IPS-11a (cell line): ENCODE data around the gene ACOT8.
A peak's percentile ranks its signal among the peaks of the same experiment; 100 is the strongest.

Experiments
- H3K4me3 ChIP-seq: one replicate; pipeline ENCODE4 v1.5.1; 2013; ENCODE audit warnings: low read depth, low read length, control low read depth

ACOT8 gene

DNA sequence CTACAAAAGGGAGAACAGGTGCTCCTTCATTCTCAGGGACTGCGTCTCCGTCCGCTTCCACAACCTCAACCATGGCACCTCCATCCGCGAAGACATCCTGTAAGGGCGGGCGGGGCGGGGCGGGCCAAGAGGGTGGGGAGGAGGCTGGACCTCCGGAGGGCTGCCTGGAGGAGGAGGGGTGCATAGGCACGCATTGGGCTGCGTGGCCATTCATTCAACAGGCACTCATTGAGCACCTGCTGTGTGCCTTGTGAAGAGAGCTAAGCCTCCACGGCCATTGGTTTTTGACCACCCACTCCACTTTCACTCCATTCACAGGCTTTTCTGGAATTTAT is 657 bp upstream of the ACOT8 start:
- H3K4me3 ChIP-seq = peak overlapping the region; percentile 46

DNA sequence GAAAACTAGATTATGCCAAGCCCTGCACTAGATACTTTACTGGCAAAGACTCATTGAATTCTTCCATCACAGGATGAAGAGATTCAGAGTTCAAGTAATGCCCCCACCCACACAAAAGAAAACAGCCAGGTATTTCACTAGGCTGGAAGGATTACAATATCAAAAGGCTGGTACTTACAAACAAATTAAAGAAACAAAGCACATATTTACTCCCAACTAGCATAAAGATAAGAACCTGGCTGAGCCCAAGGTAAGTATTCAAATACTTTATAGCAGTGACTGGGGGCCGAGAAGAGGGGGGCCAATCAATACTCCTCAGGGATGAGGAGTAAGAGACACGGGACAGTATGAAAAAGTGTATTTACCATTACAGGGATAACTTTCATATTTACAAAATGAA is 3.7 kb downstream of the ACOT8 start:
- H3K4me3 ChIP-seq = no peak overlapping the region

DNA sequence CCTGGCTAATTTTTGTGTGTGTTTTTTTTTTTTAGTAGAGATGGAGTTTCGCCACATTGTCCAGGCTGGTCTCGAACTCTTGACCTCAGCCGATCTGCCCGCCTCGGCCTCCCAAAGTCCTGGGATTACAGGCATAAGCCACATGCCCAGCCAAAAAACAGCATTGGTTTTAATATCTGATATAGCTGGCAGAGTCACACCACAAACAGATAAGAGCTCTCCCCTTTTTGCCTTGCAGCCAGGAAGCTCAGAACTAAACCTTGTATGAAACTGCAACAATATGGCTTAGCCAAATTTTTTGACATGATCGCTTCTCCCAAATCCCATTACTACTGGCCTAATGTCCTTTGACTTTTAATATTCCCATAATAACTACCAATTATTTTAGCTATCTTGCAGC is 4.9 kb downstream of the ACOT8 start:
- no peak overlapping the region for H3K4me3 ChIP-seq

DNA sequence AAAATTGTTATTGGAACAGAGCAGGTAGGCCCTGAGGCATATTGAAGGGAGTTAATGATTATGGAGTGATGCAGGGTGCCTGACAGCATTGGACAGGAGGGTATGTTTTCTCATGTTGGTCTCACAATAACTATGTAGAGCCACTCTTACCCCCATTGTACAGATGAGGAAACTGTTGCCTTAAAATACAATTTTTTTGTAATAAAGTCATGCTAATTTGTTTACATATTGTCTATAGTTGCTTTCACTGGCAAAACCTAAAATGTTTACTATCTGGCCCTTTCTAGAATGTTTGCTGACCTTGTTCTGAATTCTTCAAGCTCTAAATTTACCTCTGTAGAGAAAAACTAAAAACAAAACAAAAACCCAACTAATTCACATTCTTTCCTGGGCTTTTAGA is 5.7 kb downstream of the ACOT8 start:
- no peak overlapping the region for H3K4me3 ChIP-seq

DNA sequence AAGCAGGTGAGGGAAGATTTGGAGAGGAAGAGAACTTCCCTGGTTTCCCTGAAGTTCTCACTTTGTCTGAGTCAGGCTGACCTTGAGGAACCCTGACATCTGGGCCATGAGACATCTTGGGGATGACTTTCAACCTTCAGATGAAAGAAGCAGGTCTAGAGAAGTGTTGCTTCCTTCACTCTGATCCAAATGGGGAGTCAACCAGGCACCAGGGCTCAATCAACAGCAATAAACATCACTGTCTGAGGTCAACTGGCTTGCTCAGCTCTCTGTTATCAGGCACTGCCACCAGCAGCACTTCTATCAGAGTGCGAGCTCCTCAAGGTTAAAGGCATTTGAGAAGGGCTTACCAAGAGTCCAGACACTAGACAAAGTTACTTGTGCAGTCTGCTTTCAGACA is 6.3 kb downstream of the ACOT8 start:
- H3K4me3 ChIP-seq = no peak overlapping the region

DNA sequence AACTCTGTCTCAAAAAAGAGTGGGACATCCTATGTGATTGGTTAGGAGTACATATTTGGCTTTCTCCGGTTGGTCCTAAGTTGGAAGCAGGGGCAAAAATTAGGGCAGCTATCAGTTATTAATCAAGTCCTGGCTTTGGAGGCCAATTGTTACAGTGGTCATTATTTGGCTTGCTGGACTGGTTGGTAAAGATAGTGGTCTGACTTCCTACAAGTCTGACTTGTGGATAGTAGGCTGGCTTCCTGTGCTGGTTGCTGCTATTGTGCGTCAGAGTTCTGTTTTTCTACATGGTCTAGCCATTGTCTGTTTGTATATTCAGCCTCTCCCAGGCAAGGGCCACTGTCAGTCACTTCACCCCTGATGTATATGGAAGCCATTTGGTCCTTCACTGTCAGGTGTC is 7.0 kb downstream of the ACOT8 start:
- no peak overlapping the region for H3K4me3 ChIP-seq

DNA sequence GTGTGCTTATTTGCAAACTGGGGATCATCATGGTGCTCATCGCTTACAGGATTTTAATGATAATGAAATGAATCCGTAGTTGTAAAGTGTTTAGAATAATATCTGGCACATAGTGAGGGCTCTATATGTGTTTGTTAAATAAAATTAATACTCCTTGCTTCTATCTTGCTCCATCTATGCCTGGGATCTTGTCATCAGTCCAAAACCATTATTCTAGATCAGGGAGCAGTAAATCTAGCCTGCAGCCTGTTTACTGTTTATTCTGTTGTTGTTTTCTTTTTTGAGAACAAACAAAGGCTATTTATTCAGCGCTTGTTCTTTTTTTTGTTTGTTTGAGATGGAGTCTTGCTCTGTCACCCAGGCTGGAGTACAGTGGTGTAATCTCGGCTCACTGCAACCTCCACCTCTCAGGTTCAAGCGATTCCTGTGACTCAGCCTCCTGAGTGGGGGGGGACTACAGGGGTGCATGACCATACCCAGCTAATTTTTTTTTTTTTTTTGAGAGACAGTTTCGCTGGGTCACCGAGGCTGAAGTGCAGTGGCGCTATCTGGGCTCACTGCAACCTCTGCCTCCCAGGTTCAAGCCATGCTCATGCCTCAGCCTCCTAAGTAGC is 8.1 kb downstream of the ACOT8 start:
- no peak overlapping the region for H3K4me3 ChIP-seq

DNA sequence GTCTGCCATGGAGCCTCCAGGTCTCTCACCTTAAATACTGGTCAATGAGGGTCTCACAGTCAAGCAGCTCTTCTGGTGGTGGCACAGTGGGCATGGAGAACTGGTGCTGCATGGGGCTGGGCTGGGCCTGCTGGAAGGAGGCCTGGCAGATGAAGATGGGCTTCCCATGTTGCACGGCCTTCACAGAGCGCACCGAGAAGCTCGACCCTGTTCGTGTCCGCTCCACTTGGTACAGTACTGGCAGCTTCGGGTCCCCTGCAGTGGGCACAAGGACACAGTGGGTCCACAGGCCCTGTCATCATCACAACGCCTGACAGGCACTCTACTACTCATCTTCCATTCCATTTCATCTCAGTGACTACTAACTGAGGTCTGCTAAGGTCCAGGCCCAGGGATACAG is 8.8 kb downstream of the ACOT8 start:
- H3K4me3 ChIP-seq = no peak overlapping the region

DNA sequence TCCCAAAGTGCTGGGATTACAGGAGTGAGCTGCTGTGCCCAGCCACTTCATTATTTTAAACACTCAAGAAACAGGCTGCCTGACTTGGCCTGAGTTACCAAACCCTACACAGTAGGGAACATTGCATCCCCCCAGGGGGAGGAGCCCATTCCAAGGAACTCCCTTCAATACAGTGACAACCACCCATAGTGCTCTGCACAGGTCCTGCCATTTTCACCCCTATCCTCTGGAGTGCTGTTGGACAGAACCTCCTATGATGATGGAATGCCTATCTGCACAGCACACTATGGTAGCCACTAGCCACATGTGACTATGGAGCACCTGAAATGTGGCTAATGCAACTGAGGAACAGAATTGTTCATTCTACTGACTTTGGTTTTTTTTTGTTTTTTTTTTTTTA is 11.7 kb downstream of the ACOT8 start:
- H3K4me3 ChIP-seq = no peak overlapping the region

DNA sequence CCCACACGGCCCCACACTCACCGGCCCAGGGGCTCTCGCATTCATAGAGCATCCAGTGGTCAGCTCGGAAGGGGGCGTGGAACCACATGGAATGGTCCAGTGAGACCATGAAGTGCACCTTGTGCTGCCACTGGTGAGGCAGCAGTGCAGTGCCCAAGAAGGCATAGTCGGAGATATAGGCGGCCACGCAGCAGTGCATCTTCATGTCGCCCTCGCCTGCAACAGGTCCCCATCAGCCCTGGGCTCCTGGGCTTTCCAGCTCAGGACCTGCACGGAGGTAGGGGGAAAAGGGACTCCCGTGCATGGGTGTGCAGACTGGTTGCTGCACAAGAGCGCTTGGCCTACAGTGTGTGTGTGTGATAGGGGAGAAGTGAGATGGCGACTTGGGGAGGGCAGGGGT is 13.7 kb downstream of the ACOT8 start:
- H3K4me3 ChIP-seq = no peak overlapping the region

DNA sequence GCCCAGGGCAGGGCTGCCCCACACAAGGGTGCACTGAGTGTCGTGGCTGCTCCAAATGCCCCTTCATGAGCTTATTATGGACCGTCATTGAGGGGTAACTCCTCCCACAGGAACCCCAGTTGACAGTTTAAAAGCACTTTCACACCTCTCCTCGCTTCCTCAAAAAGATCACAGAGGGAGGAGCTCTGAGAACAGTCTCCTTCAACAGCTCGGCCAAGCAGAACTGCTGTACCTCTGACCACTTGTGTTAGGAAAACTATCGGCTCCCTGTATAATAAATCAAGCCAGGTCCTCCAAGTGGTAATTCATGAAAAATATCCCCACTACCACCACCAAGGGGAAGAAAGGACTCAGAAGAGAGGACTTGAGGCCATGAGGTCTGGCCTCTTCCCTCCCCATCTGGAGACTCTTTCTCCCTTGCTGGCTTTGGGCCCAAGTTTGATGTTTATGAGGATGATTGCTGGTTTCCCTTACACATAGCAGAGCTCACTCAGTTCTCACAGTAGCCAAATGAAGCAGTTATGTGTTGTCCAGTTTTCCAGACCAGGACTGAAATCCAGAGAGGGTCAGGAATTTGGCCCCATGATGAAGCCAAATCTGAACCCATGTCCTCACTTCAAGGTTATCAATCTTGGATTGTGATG is 14.9 kb downstream of the ACOT8 start:
- no peak overlapping the region for H3K4me3 ChIP-seq

DNA sequence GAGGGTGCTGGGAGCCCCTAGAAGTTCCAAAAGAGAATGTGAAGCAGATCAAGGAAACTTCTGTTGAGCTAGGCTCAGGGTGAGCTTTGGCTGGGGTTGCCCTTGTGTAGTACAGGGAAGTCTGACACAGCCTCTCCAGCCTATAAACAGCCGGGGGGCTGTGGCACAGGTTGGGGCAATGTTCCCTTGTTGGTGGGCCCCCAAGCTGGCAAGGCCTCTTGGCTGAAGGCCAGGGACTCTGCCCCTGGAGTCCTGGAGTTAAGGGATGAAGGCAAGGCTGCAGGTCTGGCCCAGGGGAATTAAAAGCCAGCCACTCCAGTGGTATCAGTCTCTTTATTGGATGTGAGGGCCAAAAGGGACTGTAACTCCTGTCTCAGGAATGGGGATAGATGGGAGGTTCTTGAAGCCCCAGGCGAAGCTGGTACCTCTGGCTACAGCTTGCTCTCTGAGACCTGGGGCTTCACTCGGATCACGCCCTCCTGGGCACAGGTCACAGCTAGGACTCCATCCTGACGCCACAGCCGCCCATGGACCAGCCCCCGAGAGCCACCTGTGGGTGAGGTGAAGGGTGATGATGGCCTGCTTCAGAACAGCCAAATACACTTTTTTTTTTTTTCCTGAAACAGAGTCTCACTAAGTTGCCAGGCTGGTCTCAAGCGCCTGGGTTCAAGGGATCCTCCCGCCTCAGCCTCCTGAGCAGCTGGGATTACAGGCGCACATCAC is 15.6 kb downstream of the ACOT8 start:
- no peak overlapping the region for H3K4me3 ChIP-seq

DNA sequence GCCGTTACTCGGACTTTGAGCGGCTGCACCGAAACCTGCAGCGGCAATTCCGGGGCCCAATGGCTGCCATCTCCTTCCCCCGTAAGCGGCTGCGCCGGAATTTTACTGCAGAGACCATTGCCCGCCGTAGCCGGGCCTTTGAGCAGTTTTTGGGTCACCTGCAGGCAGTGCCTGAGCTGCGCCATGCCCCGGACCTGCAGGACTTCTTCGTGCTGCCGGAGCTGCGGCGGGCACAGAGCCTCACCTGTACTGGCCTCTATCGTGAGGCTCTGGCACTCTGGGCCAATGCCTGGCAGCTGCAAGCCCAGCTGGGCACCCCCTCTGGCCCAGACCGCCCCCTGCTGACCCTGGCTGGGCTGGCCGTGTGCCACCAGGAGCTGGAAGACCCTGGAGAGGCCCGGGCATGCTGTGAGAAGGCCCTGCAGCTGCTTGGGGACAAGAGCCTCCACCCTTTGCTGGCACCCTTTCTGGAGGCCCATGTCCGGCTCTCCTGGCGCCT is 16.4 kb downstream of the ACOT8 start:
- H3K4me3 ChIP-seq = no peak overlapping the region

DNA sequence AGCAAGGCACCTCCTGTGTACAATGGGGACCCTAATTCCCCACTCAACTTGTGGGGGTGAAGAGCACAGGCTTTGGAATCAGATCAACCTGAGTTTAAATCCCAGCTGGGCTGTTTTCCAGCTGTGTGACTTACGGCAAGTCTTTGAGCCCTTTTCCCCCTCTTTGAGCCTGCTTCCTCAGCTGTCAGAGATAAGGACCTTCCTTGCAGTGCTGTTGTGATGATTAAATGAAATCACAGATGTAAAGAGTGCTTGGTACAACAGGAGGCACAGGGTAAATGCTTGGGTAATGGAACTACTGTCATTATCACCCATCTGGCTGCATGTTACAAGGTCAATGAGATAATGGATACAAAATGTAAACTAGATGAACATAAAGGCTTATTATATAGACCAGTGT is 20.4 kb downstream of the ACOT8 start:
- H3K4me3 ChIP-seq = no peak overlapping the region

DNA sequence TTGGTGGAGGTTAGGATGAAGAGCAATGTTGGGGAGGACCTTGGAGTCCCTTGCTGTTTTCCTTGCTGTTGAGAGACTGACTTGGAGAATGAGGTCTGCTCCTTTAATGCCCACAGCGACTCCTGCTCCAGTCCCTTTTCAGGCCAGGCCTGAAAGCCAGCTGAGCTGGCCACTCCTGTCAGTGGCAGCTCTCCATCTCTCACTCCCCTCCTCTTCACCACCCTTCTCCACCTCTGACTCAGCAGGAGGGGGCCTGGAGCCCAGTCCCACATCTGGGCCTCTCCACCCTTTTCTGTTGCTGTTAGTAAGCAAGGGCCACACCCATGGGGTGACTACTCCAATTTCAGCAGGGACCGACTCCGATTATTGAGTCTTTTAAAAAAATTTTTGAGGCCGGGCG is 21.4 kb downstream of the ACOT8 start:
- no peak overlapping the region for H3K4me3 ChIP-seq

DNA sequence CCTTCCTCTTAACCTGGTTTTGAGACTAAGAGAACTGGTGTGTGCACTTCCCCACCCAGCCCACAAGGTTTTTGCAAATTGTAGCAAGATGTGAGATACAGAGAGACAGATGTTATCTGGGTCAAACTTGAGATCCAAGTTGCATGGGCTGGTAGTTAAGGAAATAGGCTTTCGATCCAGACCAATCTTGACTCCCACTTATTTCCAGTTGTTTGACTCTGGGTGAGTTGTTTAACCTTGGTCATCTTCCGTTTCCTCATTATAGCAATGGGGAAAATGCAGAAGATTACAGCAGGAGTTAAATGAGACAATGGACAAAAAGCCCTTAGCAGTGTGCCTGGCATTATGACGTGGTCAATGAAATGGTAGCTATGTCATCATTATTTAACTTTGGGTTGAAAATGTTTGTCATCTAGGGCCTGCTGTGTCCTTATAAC is 21.8 kb downstream of the ACOT8 start:
- no peak overlapping the region for H3K4me3 ChIP-seq

DNA sequence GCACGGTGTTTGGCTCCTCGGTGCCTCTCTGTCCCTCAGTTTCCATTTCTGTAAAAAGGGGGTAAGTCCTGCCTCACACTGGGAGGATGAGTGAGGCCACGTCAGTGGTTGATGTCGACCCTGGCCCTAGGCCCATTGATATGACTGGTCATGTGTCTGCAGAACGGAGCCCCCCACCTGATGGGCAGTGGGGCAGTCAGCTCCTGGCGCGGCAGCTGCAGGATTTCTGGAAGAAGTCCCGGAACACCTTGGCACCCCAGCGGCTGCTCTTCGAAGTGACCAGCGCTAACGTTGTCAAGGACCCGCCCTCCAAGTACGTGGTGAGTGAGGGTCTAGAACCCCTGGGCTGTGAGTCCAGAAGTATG is 22.4 kb downstream of the ACOT8 start:
- H3K4me3 ChIP-seq = peak overlapping the region; percentile 52

DNA sequence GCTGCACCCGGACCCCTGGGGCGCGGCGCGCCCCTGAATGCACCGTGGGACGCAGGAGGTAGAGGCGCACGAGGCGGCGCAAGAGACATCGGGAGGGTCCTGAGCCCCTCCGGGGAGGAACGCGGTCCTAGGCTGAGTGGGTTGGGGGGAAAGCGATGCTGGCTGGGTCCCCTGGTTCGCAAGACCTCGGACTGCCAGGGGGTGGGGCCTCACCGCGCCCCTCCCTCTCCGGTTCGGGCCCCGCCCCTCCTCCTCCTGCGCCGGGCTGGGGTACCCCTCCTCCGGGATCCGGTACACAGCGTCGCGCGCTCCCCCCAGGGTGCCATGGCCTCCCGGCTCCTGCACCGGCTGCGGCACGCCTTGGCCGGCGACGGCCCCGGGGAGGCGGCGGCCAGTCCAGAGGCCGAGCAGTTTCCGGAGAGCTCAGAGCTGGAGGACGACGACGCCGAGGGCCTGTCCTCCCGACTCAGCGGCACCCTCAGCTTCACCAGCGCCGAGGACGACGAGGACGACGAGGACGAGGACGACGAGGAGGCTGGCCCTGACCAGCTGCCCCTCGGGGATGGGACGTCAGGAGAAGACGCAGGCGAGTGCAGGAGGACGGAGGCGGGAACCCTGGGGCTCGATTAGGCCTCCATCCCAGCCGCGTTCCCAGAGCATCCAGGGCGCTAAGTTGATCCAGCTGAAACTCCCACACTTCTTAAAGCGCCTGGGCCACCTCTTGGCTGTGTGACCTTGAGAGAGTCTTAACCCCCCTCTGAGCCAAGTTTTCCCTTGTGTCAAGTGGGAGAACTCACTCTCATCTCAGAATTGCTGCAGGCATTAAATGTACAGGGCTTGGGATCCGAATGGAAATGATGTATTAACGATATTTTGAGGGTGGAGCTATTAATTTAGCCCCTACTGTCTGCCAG is 23.1 kb downstream of the ACOT8 start:
- peak overlapping the region; percentile 52 for H3K4me3 ChIP-seq

DNA sequence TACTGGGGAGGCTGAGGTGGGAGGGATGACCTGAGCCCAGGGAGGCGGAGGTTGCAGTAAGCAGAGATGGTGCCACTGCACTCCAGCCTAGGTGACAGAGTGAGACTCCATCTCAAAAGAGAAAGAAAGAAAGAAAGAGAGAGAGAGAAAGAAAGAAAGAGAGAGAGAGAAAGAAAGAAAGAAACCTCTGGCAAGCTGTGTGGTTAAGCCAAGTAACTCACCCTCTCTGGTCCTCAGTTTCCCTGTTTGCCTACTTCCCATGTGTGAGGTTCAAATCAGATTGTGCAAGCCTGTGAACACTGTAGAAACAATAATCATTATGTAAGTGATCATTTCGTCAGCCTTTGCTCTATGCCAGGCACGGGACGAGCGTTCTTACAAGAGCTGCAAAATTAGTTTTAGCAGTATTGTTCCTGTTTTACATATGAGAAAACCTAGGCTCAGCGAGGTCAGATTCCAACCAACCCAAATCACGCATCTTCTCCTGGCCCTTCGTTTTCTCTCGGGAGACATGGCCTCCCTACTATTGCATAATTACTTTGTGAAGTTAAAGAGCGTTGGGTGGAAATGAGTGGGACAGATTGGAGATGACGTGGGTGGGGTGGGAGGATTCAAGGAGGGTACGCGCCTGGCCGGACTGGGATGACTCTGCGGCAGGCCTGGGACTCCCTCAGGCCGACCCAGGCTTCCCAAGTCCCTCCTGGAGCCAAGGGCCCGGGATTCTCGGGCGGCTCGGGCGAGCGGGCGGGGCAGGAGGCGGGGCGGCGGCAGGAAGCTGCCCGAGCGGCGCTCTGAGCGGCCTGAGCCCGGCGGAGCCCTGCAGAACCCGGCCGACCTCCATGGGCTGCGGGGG is 23.9 kb downstream of the ACOT8 start, which contains the start of gene SNX21:
Gene SNX21 (plus strand): TSS at position 770 of the 853 bp plus-strand sequence. CDS start 121 bp downstream, outside the sequence.
- H3K4me3 ChIP-seq = peak within 1 kb of the TSS; percentile 52

DNA sequence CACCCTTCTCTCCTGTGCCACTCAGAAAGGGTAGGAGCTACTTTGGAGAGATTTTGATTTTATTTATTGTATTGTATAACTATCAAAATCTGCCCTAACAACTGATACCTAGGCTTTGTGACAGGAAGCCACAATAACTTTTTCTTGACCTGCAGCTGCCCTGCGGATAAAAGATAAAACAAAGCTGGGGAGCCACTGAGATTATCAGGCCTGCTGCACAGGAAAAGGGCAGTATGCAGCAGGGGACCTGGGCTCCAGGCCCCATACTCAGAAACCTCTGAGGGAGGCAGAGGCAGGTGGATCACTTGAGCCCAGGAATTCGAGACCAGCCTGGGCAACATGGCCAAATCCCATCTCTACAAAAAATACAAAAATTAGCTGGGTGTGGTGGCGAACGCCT is 24.6 kb downstream of the ACOT8 start:
- H3K4me3 ChIP-seq = no peak overlapping the region
